Endodermal cell (in vitro differentiated cells): Measurements from ENCODE around the gene MLLT3. TPM values are rescaled to one million over a fixed set of nuclear protein-coding genes. Genes with fewer than 3 reads are reported as not detected.

Experiments used
- DNase-seq: peaks from one replicate; pipeline ENCODE4 v3.0.0-alpha.2; 2017
- H3K27ac ChIP-seq: 2 replicates; pipeline ENCODE4 v1.5.1; 2013; ENCODE audit warnings: mild to moderate bottlenecking, low read depth, low read length, moderate library complexity
- H3K27me3 ChIP-seq: 2 replicates; pipeline ENCODE4 v1.6.1; 2013; ENCODE audit warnings: mild to moderate bottlenecking, low read length, moderate library complexity; ENCODE audit not compliant: insufficient read depth, control insufficient read depth, poor library complexity, severe bottlenecking
- H3K36me3 ChIP-seq: 2 replicates; pipeline ENCODE4 v1.7.0; 2013; ENCODE audit warnings: mild to moderate bottlenecking, low read length, moderate library complexity; ENCODE audit not compliant: control insufficient read depth, insufficient read depth
- H3K4me1 ChIP-seq: one replicate; pipeline ENCODE4 v1.7.0; 2013; ENCODE audit warnings: low read length; ENCODE audit not compliant: control insufficient read depth, insufficient read depth
- H3K4me3 ChIP-seq: 2 replicates; pipeline ENCODE4 v1.5.1; 2013; ENCODE audit warnings: mild to moderate bottlenecking, low read length, moderate library complexity
- H3K9ac ChIP-seq: 2 replicates; pipeline ENCODE4 v1.6.1; 2013; ENCODE audit warnings: mild to moderate bottlenecking, low read length, moderate library complexity; ENCODE audit not compliant: poor library complexity, severe bottlenecking; ENCODE audit errors: extremely low read depth
- H3K9me3 ChIP-seq: 2 replicates; pipeline ENCODE4 v1.6.1; 2013; ENCODE audit warnings: mild to moderate bottlenecking, low read length, moderate library complexity; ENCODE audit not compliant: control insufficient read depth
- H3K27ac Mint-ChIP-seq: 2 replicates; pipeline ENCODE4 v1.8.0; 2020; ENCODE audit warnings: mixed read lengths
- H3K27me3 Mint-ChIP-seq: 2 replicates; pipeline ENCODE4 v1.8.0; 2021; ENCODE audit warnings: mild to moderate bottlenecking, mixed read lengths; ENCODE audit not compliant: insufficient read depth
- H3K36me3 Mint-ChIP-seq: 2 replicates; pipeline ENCODE4 v1.8.0; 2020; ENCODE audit warnings: low read depth, mixed read lengths
- H3K4me1 Mint-ChIP-seq: 2 replicates; pipeline ENCODE4 v1.8.0; 2020; ENCODE audit warnings: mixed read lengths
- H3K4me3 Mint-ChIP-seq: 2 replicates; pipeline ENCODE4 v1.8.0; 2020; ENCODE audit warnings: mild to moderate bottlenecking, moderate library complexity, mixed read lengths
- H3K9me3 Mint-ChIP-seq: 2 replicates; pipeline ENCODE4 v1.8.0; 2020; ENCODE audit warnings: mild to moderate bottlenecking, mixed read lengths
- WGBS, 2 experiments: methylation state at CpG; one replicate each; pipeline versions ENCODE4 v1.1.5 to v1.1.7; 2013; ENCODE audit warnings: missing lambda C conversion rate in 2 of 2, mixed read lengths in 1 of 2; ENCODE audit not compliant: insufficient coverage in 1 of 2, insufficient read length in 1 of 2; 5-methylcytosine and 5-hydroxymethylcytosine counted together
- total RNA-seq, 2 donors: library from RNA; stranded (reverse); fragmentation: NEBNext Ultra II Directional in 1 of 2; extraction: Animal tissue kit (Norgen Biotek cat#: 25700) in 1 of 2; gene quantifications; 2 replicates in 1 of 2; 3 replicates in 1 of 2; pipeline ENCODE4 v1.2.1, GENCODE V29; 2021
- TF ChIP-seq, protein P1 (sequence below): fragments of 200-600 bp; sonication (generic); conservative IDR thresholded peaks from 2 replicates; pipeline ENCODE4 v1.5.0; 2021; ENCODE audit warnings: antibody characterized with exemption, mild to moderate bottlenecking

Gene MLLT3
- total RNA-seq, 2 donors from 2014 or later, result 5.5 to 12.2 TPM

DNA sequence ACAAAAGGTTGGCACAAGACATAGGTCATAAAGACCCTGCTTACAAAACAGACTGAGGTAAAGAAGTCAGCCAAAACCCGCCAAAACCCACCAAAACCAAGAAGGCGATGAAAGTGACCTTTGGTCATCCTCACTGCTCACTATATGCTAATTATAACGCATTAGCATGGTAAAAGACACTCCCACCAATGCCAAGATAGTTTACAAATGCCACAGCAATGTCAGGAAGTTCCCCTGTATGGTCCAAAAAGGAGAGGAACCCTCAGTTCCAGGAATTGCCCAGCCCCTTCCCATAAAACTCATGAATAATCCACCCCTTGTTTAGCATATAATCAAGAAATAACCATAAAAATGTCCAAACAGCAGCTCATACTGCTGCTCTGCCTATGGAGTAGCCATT, 27.7 kb downstream of the MLLT3 start:
- H3K36me3 Mint-ChIP-seq, result no peaks in the 10 kb centered on the region
- 79 to 82% methylated on average over 3 of the region's 3 CpGs for WGBS, 2 experiments
- DNase-seq, result no peak
- H3K27ac Mint-ChIP-seq, result no peak overlapping the region
- peaks cover 2% of the 10 kb centered on the region for H3K9me3 Mint-ChIP-seq
- no peak overlapping the region for H3K27ac ChIP-seq
- H3K27me3 Mint-ChIP-seq, result no peaks in the 10 kb centered on the region
- H3K4me1 ChIP-seq, result peaks cover 4% of the 10 kb centered on the region
- no peak overlapping the region for H3K4me3 ChIP-seq
- H3K9me3 ChIP-seq, result peaks cover 7% of the 10 kb centered on the region
- TF ChIP-seq, protein P1, sequence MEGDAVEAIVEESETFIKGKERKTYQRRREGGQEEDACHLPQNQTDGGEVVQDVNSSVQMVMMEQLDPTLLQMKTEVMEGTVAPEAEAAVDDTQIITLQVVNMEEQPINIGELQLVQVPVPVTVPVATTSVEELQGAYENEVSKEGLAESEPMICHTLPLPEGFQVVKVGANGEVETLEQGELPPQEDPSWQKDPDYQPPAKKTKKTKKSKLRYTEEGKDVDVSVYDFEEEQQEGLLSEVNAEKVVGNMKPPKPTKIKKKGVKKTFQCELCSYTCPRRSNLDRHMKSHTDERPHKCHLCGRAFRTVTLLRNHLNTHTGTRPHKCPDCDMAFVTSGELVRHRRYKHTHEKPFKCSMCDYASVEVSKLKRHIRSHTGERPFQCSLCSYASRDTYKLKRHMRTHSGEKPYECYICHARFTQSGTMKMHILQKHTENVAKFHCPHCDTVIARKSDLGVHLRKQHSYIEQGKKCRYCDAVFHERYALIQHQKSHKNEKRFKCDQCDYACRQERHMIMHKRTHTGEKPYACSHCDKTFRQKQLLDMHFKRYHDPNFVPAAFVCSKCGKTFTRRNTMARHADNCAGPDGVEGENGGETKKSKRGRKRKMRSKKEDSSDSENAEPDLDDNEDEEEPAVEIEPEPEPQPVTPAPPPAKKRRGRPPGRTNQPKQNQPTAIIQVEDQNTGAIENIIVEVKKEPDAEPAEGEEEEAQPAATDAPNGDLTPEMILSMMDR, result no peak
- no peaks in the 10 kb centered on the region for H3K36me3 ChIP-seq
- no peak overlapping the region for H3K9ac ChIP-seq
- no peaks in the 10 kb centered on the region for H3K4me1 Mint-ChIP-seq
- no peaks in the 10 kb centered on the region for H3K27me3 ChIP-seq
- no peak overlapping the region for H3K4me3 Mint-ChIP-seq

DNA sequence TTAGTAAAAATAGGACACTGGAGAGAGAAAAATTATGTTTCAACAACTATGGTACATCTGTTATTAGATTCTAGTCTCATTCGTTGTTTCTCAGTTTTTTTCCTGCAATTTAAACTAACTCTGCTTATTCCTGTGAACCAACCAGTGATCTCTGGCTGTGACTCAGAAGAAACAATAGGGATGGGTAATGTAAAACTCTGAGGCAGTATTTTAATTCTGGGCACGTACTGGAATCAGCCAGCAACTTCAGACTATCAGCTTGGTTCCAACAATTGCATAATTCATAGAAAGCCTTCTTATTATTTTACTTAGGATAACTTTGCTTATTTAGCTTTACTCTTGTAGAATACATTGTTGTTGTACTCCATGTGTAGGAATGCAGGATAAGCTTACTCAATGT, 28.8 kb downstream of the MLLT3 start:
- DNase-seq, result no peak
- TF ChIP-seq, protein P1, result no peak
- 86% methylated on average over 2 of the region's 2 CpGs; no CpG with 5 or more reads in 1 of the 2 experiments for WGBS, 2 experiments
- H3K4me3 Mint-ChIP-seq, result no peak overlapping the region
- H3K36me3 Mint-ChIP-seq, result no peaks in the 10 kb centered on the region
- no peaks in the 10 kb centered on the region for H3K4me1 Mint-ChIP-seq
- peaks cover 7% of the 10 kb centered on the region for H3K9me3 ChIP-seq
- H3K27me3 Mint-ChIP-seq, result no peaks in the 10 kb centered on the region
- no peaks in the 10 kb centered on the region for H3K27me3 ChIP-seq
- H3K36me3 ChIP-seq, result no peaks in the 10 kb centered on the region
- H3K27ac ChIP-seq, result no peak overlapping the region
- H3K9ac ChIP-seq, result no peak overlapping the region
- H3K27ac Mint-ChIP-seq, result no peak overlapping the region
- no peak overlapping the region for H3K4me3 ChIP-seq
- H3K4me1 ChIP-seq, result peaks cover 4% of the 10 kb centered on the region
- H3K9me3 Mint-ChIP-seq, result peaks cover 2% of the 10 kb centered on the region

DNA sequence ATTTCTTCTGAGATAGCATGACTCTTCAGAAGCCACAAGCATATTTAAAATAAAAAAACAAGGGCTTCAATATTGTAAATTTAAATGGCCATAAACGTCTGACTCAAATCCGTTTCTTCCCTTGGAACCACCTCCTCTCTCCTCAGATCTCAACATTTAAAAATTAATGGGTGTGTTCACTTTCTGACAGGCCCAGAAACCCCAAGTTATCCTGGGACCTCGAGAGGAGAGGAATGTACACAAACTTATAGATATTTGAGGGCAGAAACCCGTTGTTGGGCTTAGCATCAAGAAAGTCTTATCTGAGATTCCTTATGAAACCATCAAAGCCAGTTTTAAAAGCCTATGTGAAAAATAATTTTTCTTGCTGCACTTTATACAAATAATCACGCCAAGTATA, 29.2 kb downstream of the MLLT3 start:
- H3K27me3 Mint-ChIP-seq, result no peaks in the 10 kb centered on the region
- 96% methylated on average over 4 to 5 of the region's 5 CpGs for WGBS, 2 experiments
- no peak overlapping the region for H3K4me3 Mint-ChIP-seq
- no peaks in the 10 kb centered on the region for H3K4me1 Mint-ChIP-seq
- H3K4me3 ChIP-seq, result no peak overlapping the region
- H3K36me3 ChIP-seq, result no peaks in the 10 kb centered on the region
- TF ChIP-seq, protein P1, result no peak
- no peak overlapping the region for H3K27ac ChIP-seq
- no peaks in the 10 kb centered on the region for H3K27me3 ChIP-seq
- no peak overlapping the region for H3K27ac Mint-ChIP-seq
- H3K4me1 ChIP-seq, result peaks cover 4% of the 10 kb centered on the region
- H3K9me3 Mint-ChIP-seq, result peaks cover 2% of the 10 kb centered on the region
- DNase-seq, result no peak
- no peak overlapping the region for H3K9ac ChIP-seq
- H3K9me3 ChIP-seq, result peaks cover 7% of the 10 kb centered on the region
- no peaks in the 10 kb centered on the region for H3K36me3 Mint-ChIP-seq
